Esophagus squamous epithelium (tissue), 4 donors: Measurements from ENCODE around the gene FAH.

Source experiments
- CTCF ChIP-seq, 6 experiments: fragments of 450-650 bp in 4 of 6; fragments of 200-600 bp in 2 of 6; sonication (generic) in 2 of 6; IDR thresholded peaks; one replicate each; pipeline ENCODE4 v1.5.1; 2016 to 2019; ENCODE audit warnings: antibody characterized with exemption in 6 of 6, mild to moderate bottlenecking in 4 of 6, moderate library complexity in 4 of 6
- POLR2A ChIP-seq, 4 donors: fragments of 450-650 bp; IDR thresholded peaks; one replicate each; pipeline ENCODE4 v1.6.1; 2017; ENCODE audit warnings: antibody characterized with exemption in 4 of 4, mild to moderate bottlenecking in 4 of 4, moderate library complexity in 3 of 4

- TF ChIP-seq CTCF (IDR thresholded peaks at IDR 0.05) (no peak), POLR2A (IDR thresholded peaks at IDR 0.05) (no peak)
Measured at GRCh38 chr15:80151148-80151547, 1.7 kb upstream of the FAH start.
